OCI-LY7 (cell line): ENCODE results near the gene SEMA7A. TPM values are rescaled to one million over a fixed set of nuclear protein-coding genes. Genes with fewer than 3 reads are reported as not detected.
A peak's percentile ranks its signal among the peaks of the same experiment; 100 is the strongest.

Source experiments
- BruUV-seq: library from RNA; stranded (reverse); fragments of 400-500 nt; replicated peaks from 2 replicates; lab custom pipeline; 2021; lab: Mats Ljungman, UMichigan
- CTCF ChIA-PET: fragments of 300-600 bp; sonication (Branson Sonifier 250); formaldehyde crosslinking; loops from one replicate; lab custom pipeline; 2022; ENCODE audit warnings: antibody characterized with exemption; ENCODE audit not compliant: unreplicated experiment; lab: Charles Lee
- POLR2A ChIA-PET: fragments of 300-600 bp; sonication (Branson Sonifier 250); formaldehyde crosslinking; loops from one replicate; lab custom pipeline; 2022; ENCODE audit warnings: antibody characterized with exemption; lab: Charles Lee
- DNase-seq: peaks from one replicate; pipeline ENCODE4 v3.0.0-alpha.2; 2015; ENCODE audit warnings: low spot score
- H2AFZ ChIP-seq: fragments of 200-600 bp; sonication (generic), shearing (Covaris generic); 2 replicates; pipeline ENCODE4 v1.6.1; 2014; ENCODE audit warnings: mild to moderate bottlenecking, antibody characterized with exemption, low read length, moderate library complexity
- H3K27ac ChIP-seq: fragments of 200-600 bp; sonication (generic); 2 replicates; pipeline ENCODE4 v1.5.1; 2014; ENCODE audit warnings: mixed run types, low read depth, mild to moderate bottlenecking, moderate library complexity, low read length, inconsistent platforms; ENCODE audit not compliant: poor library complexity, severe bottlenecking
- H3K36me3 ChIP-seq: fragments of 200-600 bp; sonication (generic); 2 replicates; pipeline ENCODE4 v1.6.1; 2014; ENCODE audit warnings: mild to moderate bottlenecking, antibody characterized with exemption, low read length, moderate library complexity, mixed read lengths; ENCODE audit not compliant: insufficient read depth
- H3K4me1 ChIP-seq: fragments of 200-600 bp; sonication (generic); 2 replicates; pipeline ENCODE4 v1.5.1; 2014; ENCODE audit warnings: mild to moderate bottlenecking, low read length; ENCODE audit not compliant: insufficient read depth, poor library complexity, severe bottlenecking
- H3K4me2 ChIP-seq: fragments of 200-600 bp; sonication (generic); 2 replicates; pipeline ENCODE4 v1.6.1; 2014; ENCODE audit warnings: mild to moderate bottlenecking, low read length
- H3K4me3 ChIP-seq: fragments of 200-600 bp; sonication (generic); 2 replicates; pipeline ENCODE4 v1.5.1; 2014; ENCODE audit warnings: mild to moderate bottlenecking, low read depth, low read length; ENCODE audit not compliant: poor library complexity, severe bottlenecking
- H3K79me2 ChIP-seq: fragments of 200-600 bp; sonication (generic); 2 replicates; pipeline ENCODE4 v1.6.1; 2016; ENCODE audit warnings: low read depth, mild to moderate bottlenecking, low read length, moderate library complexity, mixed read lengths; ENCODE audit not compliant: insufficient read depth
- H3K9me2 ChIP-seq: fragments of 200-600 bp; sonication (generic); 2 replicates; pipeline ENCODE4 v1.6.1; 2016; ENCODE audit warnings: mild to moderate bottlenecking, low read length, mixed read lengths; ENCODE audit not compliant: insufficient read depth
- H3K9me3 ChIP-seq: fragments of 200-600 bp; sonication (generic); 2 replicates; pipeline ENCODE4 v1.6.1; 2014; ENCODE audit warnings: mild to moderate bottlenecking, mixed run types, low read length, mixed read lengths
- H4K20me1 ChIP-seq: fragments of 200-600 bp; sonication (generic); 2 replicates; pipeline ENCODE4 v1.6.1; 2014; ENCODE audit warnings: mild to moderate bottlenecking, antibody characterized with exemption, low read length, moderate library complexity, mixed read lengths; ENCODE audit not compliant: insufficient read depth
- CTCF ChIP-seq: fragments of 200-600 bp; sonication (generic); conservative IDR thresholded peaks from 2 replicates; pipeline ENCODE4 v1.5.1; 2014; ENCODE audit warnings: mild to moderate bottlenecking, antibody characterized with exemption, low read length, moderate library complexity, mixed read lengths
- EZH2phosphoT487 ChIP-seq: fragments of 200-600 bp; sonication (generic); IDR thresholded peaks from 2 replicates; pipeline ENCODE4 v1.6.1; 2018; ENCODE audit warnings: low read depth, borderline replicate concordance, mild to moderate bottlenecking, mixed run types, antibody characterized with exemption, low read length, moderate library complexity, mixed read lengths
- intact Hi-C: fragments of 100-400 bp; cut with micrococcal nuclease; formaldehyde crosslinking; loops from one replicate; pipeline ENCODE4 v1.10.0; 2022; ENCODE audit not compliant: unreplicated experiment
- total RNA-seq, 2 experiments: library from RNA; depleted of rRNA in 1 of 2; stranded (reverse); fragments of >200 nt in 1 of 2; shearing (Covaris generic) in 1 of 2; gene quantifications; 2 replicates each; pipeline ENCODE4 v1.2.3, GENCODE V29; 2014 to 2022

The SEMA7A gene
- total RNA-seq, 2 experiments from 2014 or later, result 0.06 to 1.0 TPM

DNA sequence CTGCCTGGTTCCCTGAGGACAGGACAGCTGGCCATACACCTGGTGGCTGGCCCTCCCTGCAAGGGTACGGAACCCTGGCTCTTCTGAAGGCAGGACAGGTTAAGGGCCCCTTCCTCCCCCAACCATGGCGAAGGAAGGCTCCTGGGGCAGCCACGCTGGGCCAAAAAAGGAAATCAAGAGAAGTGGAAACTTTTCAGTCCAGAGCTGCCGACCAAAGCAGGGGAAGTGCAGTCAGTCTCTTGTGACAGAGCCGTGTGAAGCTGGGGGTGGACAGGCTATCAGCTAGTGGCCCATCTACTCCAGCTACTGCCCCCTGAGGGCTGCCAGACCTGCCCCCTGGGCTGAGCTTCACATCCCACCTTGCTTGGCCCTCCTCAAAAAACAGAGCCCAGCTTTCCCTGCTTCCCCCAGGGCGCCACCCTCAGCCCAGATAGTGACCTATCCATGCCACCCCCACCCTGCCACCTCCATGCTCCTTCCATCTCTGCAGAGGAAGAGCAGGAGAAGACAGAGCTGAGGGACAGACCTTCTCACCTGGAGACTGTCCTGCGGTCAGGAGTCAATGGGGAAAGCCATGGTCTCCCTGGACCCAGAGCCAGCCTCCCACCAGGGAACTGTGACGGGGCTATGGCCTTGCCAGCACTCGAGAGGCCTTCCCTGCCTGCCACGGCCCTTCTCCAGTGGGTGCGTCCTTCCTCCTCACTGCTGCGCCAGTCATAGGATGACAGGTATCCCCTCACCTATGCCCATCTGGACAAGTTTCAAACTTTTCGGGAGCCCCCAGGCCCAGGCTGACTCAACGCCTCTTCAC lies 4.6 kb downstream of the SEMA7A start:
- ChIA-PET POLR2A (interaction anchor here (1.0 to 1.2 kb wide), 2 partner anchors 11 to 25 kb away, joined by 3 to 4 read pairs; no protein-coding TSS in a partner anchor), CTCF (interaction anchor here (0.9 kb wide), 1 partner anchor 26 kb away, joined by 4 read pairs; no protein-coding TSS in a partner anchor)
- no peaks in the 10 kb centered on the region for H3K9me3 ChIP-seq
- no peak overlapping the region for H2AFZ ChIP-seq
- H3K9me2 ChIP-seq, result no peaks in the 10 kb centered on the region
- no peaks in the 10 kb centered on the region for H4K20me1 ChIP-seq
- TF ChIP-seq EZH2phosphoT487, result no peak
- no peak for TF ChIP-seq CTCF
- H3K79me2 ChIP-seq, result no peaks in the 10 kb centered on the region
- no peak overlapping the region for H3K27ac ChIP-seq
- peak overlapping the region; percentile 15; the same call in 1 of the 2 replicates for H3K4me2 ChIP-seq
- no peaks in the 10 kb centered on the region for H3K36me3 ChIP-seq
- no TSS peak for BruUV-seq
- no peak overlapping the region for H3K4me3 ChIP-seq
- intact Hi-C loops, result no loop called here
- H3K4me1 ChIP-seq, result peaks cover 44% of the 10 kb centered on the region
- no peak for DNase-seq

- no peaks in the 10 kb centered on the region for H3K9me3 ChIP-seq
- H3K9me2 ChIP-seq, result no peaks in the 10 kb centered on the region
- H3K4me2 ChIP-seq, result peak overlapping the region; percentile 15; the same call in 1 of the 2 replicates
- TF ChIP-seq CTCF (no peak), EZH2phosphoT487 (no peak)
- H3K4me3 ChIP-seq, result no peak overlapping the region
- no peak for DNase-seq
- H2AFZ ChIP-seq, result no peak overlapping the region
- no peaks in the 10 kb centered on the region for H3K36me3 ChIP-seq
- ChIA-PET POLR2A (interaction anchor here (1.0 kb wide), 1 partner anchor 11 kb away, joined by 3 read pairs; no protein-coding TSS in a partner anchor), CTCF (no interaction called here)
- H3K27ac ChIP-seq, result no peak overlapping the region
- H3K79me2 ChIP-seq, result no peaks in the 10 kb centered on the region
- no peaks in the 10 kb centered on the region for H4K20me1 ChIP-seq
- intact Hi-C loops, result no loop called here
- peaks cover 38% of the 10 kb centered on the region for H3K4me1 ChIP-seq
- no TSS peak for BruUV-seq
These were observed 5.3 kb downstream of the SEMA7A start for GRCh38 chr15:74428442-74428787.
